HepG2 (cell line): ENCODE measurements around the gene MIB2. TPM values are rescaled to one million over a fixed set of nuclear protein-coding genes. Genes with fewer than 3 reads are reported as not detected.

Source experiments
- BCL6 ChIP-seq: IDR thresholded peaks from 2 replicates; pipeline ENCODE4 v1.6.1; 2016; ENCODE audit warnings: missing genetic modification reagents, missing compliant biosample characterization
- CENPBD1 ChIP-seq: sonication (generic); formaldehyde crosslinking; IDR thresholded peaks from 2 replicates; pipeline ENCODE4 v1.8.0; 2022; ENCODE audit warnings: missing genetic modification reagents, low read depth, mild to moderate bottlenecking, borderline replicate concordance
- CREBL2 ChIP-seq: sonication (generic); formaldehyde crosslinking; IDR thresholded peaks from 2 replicates; pipeline ENCODE4 v1.8.1; 2023; ENCODE audit warnings: missing genetic modification reagents, mild to moderate bottlenecking, borderline replicate concordance
- ERF ChIP-seq: IDR thresholded peaks from 2 replicates; pipeline ENCODE4 v1.6.1; 2018; ENCODE audit warnings: missing biosample characterization, missing genetic modification reagents
- RERE ChIP-seq: IDR thresholded peaks from 2 replicates; pipeline ENCODE4 v1.6.1; 2016; ENCODE audit warnings: low read depth, missing genetic modification reagents, missing compliant biosample characterization
- RFX1 ChIP-seq: fragments of 450-650 bp; IDR thresholded peaks from 2 replicates; pipeline ENCODE4 v1.6.1; 2017
- SIX1 ChIP-seq: sonication (generic); formaldehyde crosslinking; IDR thresholded peaks from 2 replicates; pipeline ENCODE4 v1.4.0; 2020; ENCODE audit warnings: missing genetic modification reagents, borderline replicate concordance
- SMYD3 ChIP-seq: sonication (generic); formaldehyde crosslinking; IDR thresholded peaks from 2 replicates; pipeline ENCODE4 v1.8.1; 2023; ENCODE audit warnings: mild to moderate bottlenecking, missing genetic modification reagents
- SNAPC2 ChIP-seq: sonication (generic); formaldehyde crosslinking; IDR thresholded peaks from 2 replicates; pipeline ENCODE4 v1.8.1; 2022; ENCODE audit warnings: mild to moderate bottlenecking, missing genetic modification reagents
- THYN1 ChIP-seq: sonication (generic); formaldehyde crosslinking; IDR thresholded peaks from 2 replicates; pipeline ENCODE4 v1.8.1; 2023; ENCODE audit warnings: low read depth, mild to moderate bottlenecking, moderate library complexity, missing genetic modification reagents, borderline replicate concordance
- ZFP41 ChIP-seq: sonication (generic); formaldehyde crosslinking; IDR thresholded peaks from 2 replicates; pipeline ENCODE4 v1.4.0; 2020; ENCODE audit warnings: mild to moderate bottlenecking, missing genetic modification reagents, borderline replicate concordance
- ZFP82 ChIP-seq: sonication (generic); formaldehyde crosslinking; IDR thresholded peaks from 2 replicates; pipeline ENCODE4 v1.5.1; 2020; ENCODE audit warnings: mild to moderate bottlenecking, missing genetic modification reagents, borderline replicate concordance
- ZNF235 ChIP-seq: sonication (generic); formaldehyde crosslinking; IDR thresholded peaks from 2 replicates; pipeline ENCODE4 v1.8.1; 2023; ENCODE audit warnings: mild to moderate bottlenecking, missing genetic modification reagents, borderline replicate concordance
- ZSCAN25 ChIP-seq: sonication (generic); formaldehyde crosslinking; IDR thresholded peaks from 2 replicates; pipeline ENCODE4 v1.8.0; 2022; ENCODE audit warnings: mild to moderate bottlenecking, missing genetic modification reagents
- polyA plus RNA-seq, 8 experiments: library from polyadenylated mRNA; depleted of rRNA in 3 of 8; stranded (reverse) in 7 of 8; unstranded in 1 of 8; fragments of >200 nt; fragmentation: Illumina TruSeq in 4 of 8; extraction: Trizol in 4 of 8; gene quantifications; 2 replicates each; pipeline versions ENCODE4 v1.2.1 to v1.2.3, GENCODE V29; 2011 to 2016; ENCODE audit warnings: low read depth in 4 of 8, missing spikeins in 1 of 8, mixed read lengths in 1 of 8; ENCODE audit not compliant: insufficient read depth in 1 of 8
- total RNA-seq, 5 experiments: library from RNA; depleted of rRNA; stranded (reverse); fragments of >200 nt; fragmentation: Illumina TruSeq; extraction: Trizol; gene quantifications; 2 replicates each; pipeline ENCODE4 v1.2.3, GENCODE V29; 2016; ENCODE audit warnings: low read depth in 1 of 5
- TF ChIP-seq, protein P1 (sequence below): sonication (generic); formaldehyde crosslinking; IDR thresholded peaks from 2 replicates; pipeline ENCODE4 v1.8.0; 2022; ENCODE audit warnings: mild to moderate bottlenecking, missing genetic modification reagents
- TF ChIP-seq, protein P2 (sequence below): sonication (generic); formaldehyde crosslinking; IDR thresholded peaks from 2 replicates; pipeline ENCODE4 v1.4.0; 2020; ENCODE audit warnings: missing genetic modification reagents

Gene MIB2
- total and polyA plus RNA-seq, 2 of the 13 experiments (the other 11 are each of a cell fraction or from before 2014, with no cell fraction given), result 19.9 to 30.4 TPM

GRCh38 chr1:1615256-1616044 lies at the start of gene MIB2 (continued):
- TF ChIP-seq, protein P1, sequence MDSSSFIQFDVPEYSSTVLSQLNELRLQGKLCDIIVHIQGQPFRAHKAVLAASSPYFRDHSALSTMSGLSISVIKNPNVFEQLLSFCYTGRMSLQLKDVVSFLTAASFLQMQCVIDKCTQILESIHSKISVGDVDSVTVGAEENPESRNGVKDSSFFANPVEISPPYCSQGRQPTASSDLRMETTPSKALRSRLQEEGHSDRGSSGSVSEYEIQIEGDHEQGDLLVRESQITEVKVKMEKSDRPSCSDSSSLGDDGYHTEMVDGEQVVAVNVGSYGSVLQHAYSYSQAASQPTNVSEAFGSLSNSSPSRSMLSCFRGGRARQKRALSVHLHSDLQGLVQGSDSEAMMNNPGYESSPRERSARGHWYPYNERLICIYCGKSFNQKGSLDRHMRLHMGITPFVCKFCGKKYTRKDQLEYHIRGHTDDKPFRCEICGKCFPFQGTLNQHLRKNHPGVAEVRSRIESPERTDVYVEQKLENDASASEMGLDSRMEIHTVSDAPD (CRISPR knock-in tag), result no peak
- TF ChIP-seq THYN1 (CRISPR knock-in tag) (no peak), RFX1 (peak; percentile 94), ERF (CRISPR knock-in tag) (0 out of 2 replicates have a peak, but pooled peaks have one; percentile 63), ZNF235 (CRISPR knock-in tag) (peak; percentile 92), ZFP41 (CRISPR knock-in tag) (peak; percentile 67; the same call in 1 of the 2 replicates), ZSCAN25 (CRISPR knock-in tag) (no peak), RERE (no peak), SNAPC2 (CRISPR knock-in tag) (no peak), CREBL2 (CRISPR knock-in tag) (no peak), SMYD3 (CRISPR knock-in tag) (no peak), CENPBD1 (CRISPR knock-in tag) (no peak), SIX1 (CRISPR knock-in tag) (no peak), BCL6 (CRISPR knock-in tag) (0 out of 2 replicates have a peak, but pooled peaks have one; percentile 7), ZFP82 (peak; percentile 88)
- TF ChIP-seq, protein P2, sequence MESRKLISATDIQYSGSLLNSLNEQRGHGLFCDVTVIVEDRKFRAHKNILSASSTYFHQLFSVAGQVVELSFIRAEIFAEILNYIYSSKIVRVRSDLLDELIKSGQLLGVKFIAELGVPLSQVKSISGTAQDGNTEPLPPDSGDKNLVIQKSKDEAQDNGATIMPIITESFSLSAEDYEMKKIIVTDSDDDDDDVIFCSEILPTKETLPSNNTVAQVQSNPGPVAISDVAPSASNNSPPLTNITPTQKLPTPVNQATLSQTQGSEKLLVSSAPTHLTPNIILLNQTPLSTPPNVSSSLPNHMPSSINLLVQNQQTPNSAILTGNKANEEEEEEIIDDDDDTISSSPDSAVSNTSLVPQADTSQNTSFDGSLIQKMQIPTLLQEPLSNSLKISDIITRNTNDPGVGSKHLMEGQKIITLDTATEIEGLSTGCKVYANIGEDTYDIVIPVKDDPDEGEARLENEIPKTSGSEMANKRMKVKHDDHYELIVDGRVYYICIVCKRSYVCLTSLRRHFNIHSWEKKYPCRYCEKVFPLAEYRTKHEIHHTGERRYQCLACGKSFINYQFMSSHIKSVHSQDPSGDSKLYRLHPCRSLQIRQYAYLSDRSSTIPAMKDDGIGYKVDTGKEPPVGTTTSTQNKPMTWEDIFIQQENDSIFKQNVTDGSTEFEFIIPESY (CRISPR knock-in tag), result 0 out of 2 replicates have a peak, but pooled peaks have one; percentile 15
